Dedifferentiated amniotic fluid mesenchymal stem cell (primary cell): ENCODE measurements around the gene HTR6.
A peak's percentile ranks its signal among the peaks of the same experiment; 100 is the strongest.

Source experiments
- DNase-seq: peaks from one replicate; pipeline ENCODE4 v3.0.0-alpha.2; 2016; ENCODE audit errors: extremely low spot score

The HTR6 gene

DNA sequence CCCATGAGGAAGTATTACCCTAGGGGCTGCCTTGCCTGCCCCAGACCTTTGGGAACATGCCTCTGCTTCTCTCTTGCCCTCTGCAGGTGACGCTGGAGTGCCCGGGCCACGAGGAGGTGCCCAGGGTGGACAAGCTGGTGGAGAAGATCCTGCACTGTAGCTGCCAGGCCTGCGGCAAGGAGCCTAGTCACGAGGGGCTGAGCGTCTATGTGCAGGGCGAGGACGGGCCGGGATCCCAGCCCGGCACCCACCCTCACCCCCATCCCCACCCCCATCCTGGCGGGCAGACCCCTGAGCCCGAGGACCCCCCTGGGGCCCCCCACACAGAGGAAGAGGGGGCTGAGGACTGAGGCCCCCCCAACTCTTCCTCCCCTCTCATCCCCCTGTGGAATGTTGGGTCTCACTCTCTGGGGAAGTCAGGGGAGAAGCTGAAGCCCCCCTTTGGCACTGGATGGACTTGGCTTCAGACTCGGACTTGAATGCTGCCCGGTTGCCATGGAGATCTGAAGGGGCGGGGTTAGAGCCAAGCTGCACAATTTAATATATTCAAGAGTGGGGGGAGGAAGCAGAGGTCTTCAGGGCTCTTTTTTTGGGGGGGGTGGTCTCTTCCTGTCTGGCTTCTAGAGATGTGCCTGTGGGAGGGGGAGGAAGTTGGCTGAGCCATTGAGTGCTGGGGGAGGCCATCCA, 7.8 kb upstream of the HTR6 start:
- DNase-seq, result no peak

DNA sequence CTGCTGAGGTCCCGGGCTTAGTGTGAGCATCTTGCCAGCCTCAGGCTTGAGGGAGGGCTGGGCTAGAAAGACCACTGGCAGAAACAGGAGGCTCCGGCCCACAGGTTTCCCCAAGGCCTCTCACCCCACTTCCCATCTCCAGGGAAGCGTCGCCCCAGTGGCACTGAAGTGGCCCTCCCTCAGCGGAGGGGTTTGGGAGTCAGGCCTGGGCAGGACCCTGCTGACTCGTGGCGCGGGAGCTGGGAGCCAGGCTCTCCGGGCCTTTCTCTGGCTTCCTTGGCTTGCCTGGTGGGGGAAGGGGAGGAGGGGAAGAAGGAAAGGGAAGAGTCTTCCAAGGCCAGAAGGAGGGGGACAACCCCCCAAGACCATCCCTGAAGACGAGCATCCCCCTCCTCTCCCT, 7.2 kb upstream of the HTR6 start:
- no peak for DNase-seq

- DNase-seq, result no peak
Measured at GRCh38 chr1:19658186-19658585, 6.5 kb upstream of the HTR6 start.

- DNase-seq, result peak; percentile 46
Measured at GRCh38 chr1:19661721-19662228, 2.9 kb upstream of the HTR6 start.

DNA sequence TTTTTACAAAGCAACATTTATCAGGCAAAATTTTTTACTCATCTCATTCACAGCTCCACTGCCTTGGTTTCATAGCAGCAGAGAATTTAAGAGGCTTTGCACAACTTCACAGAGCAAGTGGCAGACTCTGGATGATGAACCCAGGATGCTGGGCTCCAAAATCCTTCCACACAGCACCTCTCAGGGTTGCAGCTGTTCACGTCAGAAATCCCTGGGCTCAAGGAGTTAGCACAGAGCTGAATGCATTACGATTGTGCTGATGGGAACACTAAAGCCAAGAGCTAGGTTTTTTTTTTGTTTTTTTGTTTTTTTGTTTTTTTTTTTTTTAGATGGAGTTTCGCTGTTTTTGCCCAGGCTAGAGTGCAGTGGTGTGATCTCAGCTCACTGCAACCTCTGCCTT, 2.4 kb upstream of the HTR6 start:
- DNase-seq, result no peak

GRCh38 chr1:19665186-19665495, 466 bp downstream of the HTR6 start:
- DNase-seq, result no peak

DNA sequence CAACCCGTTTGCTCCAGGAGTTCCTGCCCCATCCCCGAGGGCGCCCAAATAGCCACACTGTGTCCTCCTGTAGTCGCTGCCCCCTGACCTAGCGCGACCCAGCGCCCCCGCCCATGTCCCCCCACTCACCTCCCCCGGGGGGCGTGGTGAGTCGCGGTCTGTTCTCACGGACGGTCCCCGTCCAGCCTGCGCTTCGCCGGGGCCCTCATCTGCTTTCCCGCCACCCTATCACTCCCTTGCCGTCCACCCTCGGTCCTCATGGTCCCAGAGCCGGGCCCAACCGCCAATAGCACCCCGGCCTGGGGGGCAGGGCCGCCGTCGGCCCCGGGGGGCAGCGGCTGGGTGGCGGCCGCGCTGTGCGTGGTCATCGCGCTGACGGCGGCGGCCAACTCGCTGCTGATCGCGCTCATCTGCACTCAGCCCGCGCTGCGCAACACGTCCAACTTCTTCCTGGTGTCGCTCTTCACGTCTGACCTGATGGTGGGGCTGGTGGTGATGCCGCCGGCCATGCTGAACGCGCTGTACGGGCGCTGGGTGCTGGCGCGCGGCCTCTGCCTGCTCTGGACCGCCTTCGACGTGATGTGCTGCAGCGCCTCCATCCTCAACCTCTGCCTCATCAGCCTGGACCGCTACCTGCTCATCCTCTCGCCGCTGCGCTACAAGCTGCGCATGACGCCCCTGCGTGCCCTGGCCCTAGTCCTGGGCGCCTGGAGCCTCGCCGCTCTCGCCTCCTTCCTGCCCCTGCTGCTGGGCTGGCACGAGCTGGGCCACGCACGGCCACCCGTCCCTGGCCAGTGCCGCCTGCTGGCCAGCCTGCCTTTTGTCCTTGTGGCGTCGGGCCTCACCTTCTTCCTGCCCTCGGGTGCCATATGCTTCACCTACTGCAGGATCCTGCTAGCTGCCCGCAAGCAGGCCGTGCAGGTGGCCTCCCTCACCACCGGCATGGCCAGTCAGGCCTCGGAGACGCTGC, 1.1 kb downstream of the HTR6 start:
- DNase-seq, result no peak

DNA sequence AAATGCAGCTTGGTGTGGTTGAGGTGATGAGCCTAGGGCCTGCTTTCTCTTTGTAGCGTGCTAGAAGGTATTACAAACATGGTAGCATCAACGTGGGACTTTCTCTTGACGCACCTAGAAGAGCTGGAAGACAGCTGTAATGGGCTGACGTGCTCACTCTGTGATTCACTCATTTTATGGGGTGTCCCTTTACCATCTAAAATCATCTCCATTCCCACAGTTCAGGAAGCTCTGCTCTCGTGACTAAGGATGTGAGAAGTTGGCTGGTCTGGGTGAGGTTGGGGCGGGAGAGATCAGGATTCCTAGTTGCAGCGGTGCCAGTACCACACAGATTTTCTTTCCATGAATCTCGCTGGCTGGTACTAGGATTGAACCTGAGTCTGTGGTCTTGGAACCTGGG, 4.2 kb downstream of the HTR6 start:
- no peak for DNase-seq

DNA sequence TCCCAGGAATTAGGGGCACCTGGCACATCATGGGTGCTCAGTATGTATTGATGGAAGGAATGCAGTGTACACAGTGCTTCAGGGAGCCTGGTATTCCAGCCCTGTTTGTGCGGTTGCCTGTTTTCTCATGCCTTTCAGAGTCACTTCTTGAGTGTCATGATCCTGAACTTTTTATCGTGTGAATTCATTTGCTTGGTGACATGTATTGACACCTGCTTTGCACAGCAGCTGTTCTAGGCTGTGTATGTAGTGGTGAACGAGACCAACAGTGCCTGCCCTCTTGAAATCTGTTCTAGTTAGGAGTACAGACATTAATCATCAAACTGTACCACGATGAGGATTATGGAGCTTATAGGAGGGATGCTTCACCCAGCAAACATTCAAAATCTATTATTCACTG, 6.1 kb downstream of the HTR6 start:
- no peak for DNase-seq

GRCh38 chr1:19672237-19672636, 7.6 kb downstream of the HTR6 start:
- DNase-seq, result no peak

DNA sequence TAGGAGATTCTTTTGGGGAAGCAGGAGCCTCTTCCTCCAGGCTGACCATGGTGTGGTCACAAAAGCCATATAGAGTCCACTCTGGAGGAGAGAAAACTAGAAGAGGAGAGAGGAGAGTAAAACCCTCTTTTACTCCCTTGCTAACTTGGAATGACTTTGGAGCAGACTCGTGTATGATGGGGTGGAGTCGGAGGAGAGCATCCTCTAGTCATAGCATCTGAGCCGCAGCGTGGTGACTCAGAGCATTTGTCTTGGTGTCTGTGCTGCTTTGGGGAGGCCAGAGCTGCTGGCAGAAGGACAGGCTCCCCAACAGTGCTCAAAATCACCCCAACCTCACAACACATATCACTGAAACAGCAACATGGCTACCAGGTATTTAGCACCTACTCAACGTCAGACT, 11.1 kb downstream of the HTR6 start:
- DNase-seq, result no peak

DNA sequence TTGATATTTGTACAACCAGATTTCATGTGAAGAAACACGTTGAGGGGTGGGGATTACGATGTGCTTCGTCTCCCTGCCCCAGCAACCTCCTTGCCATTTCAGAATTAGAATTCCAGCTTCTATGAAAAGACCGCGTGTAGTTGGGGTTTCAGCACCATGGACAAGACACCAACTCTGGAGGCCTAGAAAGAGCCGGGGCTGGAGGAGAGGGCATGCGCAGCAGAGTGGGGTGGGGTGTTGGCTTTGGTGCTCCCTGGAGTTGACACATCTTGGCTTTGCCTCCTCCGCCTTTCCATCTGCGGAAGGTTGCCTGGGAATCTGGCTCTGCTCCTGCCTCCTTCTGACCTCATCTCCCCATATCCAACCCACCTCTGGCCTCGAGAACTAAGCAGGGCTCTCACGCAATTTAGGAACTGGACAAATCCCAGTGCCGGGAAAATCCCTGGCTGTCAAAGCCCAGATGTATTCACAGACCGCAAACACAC, 11.8 kb downstream of the HTR6 start:
- peak; percentile 52 for DNase-seq

- no peak for DNase-seq
Measured at GRCh38 chr1:19678493-19678892, 13.8 kb downstream of the HTR6 start.

GRCh38 chr1:19678931-19679453, 14.3 kb downstream of the HTR6 start:
- no peak for DNase-seq

GRCh38 chr1:19679691-19680090, 15.0 kb downstream of the HTR6 start:
- no peak for DNase-seq

GRCh38 chr1:19680644-19681043, 16.0 kb downstream of the HTR6 start:
- DNase-seq, result no peak

DNA sequence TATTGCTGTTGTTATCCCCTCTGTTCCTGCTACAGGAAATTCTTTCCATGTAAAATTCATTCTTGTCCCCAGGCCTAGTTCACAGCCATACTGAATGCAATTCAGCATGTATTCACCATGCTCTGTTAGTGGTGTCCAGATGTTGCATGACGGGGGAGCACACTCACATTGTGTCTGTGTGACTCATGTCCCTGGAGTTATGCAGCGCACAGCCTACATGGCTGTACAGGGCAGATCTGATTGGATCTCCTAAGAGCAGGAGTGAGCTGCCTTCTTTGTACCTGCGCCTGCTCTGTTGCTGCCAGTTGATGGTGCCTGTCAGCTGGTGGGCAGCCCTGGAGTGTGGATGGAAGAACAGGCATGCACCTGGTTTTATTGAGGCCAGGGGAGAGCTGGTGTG, 17.6 kb downstream of the HTR6 start:
- DNase-seq, result peak; percentile 51

DNA sequence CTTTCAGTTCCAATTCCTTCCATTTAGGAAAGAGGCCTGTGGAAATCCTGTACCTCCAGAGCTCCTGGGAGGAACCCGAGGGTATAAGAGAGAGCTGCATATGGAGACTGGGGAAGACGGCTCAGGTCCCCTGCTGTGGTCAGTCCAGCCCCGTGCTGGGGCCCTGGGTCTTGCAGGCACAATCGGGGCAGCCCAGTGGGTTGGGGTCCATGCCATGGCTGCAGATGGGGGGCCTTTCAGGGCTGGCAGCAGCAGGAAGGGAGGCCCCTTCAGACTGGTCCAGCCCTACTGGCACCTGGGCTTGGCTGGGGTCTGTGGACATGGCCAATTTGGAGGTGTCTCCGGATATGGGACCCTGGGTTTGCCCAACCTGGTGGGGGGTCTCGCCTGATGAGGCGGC, 18.2 kb downstream of the HTR6 start:
- DNase-seq, result no peak

DNA sequence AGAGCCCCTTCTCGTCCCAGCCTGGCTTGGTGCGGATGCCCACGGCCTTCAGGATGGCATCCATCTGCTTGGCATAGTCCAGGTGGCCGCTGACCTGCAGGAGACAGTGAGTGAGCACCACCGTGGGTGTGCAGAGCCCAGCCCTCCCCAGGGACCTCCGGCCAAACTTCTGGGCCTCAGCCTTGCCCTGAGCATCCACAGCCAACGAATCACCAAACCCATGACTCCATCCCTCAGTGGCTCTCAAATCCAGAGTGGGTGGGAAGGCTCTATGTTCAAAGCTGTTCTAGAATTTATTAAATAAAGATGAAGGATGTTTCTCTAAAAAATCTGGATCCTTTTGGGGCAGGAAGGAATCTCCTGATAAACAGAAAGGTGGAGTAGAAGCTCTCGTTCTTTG, 18.7 kb downstream of the HTR6 start:
- no peak for DNase-seq

DNA sequence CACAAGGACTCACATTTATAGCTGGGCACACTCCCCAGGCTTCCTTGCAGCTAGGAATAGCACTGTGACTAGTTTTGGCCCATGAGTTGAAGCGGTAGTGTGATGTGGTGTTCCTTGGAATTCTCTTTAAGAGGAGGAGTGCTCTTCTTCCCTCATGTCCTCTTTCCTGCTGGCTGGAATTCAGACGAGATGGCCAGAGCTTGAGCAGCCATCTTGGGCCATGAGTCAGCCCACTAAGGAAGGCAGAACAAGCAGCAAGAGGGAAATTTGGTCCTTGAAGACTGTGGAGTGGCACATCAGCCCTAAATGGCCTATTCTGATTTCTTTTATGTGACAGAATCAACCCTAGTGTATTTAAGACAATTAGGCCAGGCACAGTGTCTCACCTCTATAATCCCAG, 20.0 kb downstream of the HTR6 start:
- no peak for DNase-seq

DNA sequence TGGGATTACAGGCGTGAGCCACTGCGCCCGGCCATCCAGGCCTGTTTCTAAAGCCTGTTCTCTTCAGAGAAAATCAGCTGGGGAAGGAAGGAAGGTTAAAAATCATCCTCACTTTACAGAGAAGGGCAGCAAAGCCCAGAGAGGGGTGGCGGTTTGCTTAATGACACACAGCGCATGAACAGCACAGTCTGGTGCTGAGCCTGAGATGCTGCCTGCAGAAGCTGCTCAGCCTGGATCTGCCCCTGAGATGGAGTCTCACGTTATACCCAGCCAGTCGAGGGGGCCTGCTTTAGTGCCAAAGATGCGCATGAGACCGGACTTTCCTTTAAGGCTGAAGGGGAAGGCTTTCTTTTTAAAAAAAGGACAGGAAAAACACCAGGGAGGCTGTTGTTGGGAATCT, 21.3 kb downstream of the HTR6 start:
- no peak for DNase-seq

GRCh38 chr1:19687414-19687813, 22.7 kb downstream of the HTR6 start:
- no peak for DNase-seq
